Upper lobe of right lung (tissue), 1 donor: ENCODE measurements around the gene TNFRSF6B. TPM values are rescaled to one million over a fixed set of nuclear protein-coding genes. Genes with fewer than 3 reads are reported as not detected.

Experiments
- ATAC-seq: fragments of 200-7000 bp; cut with Tn5 transposase; one replicate; pipeline ENCODE4 v1.9.1; 2020; ENCODE audit warnings: mild to moderate bottlenecking, moderate library complexity
- DNase-seq: peaks from one replicate; pipeline ENCODE4 v3.0.0-alpha.2; 2020
- H3K27ac ChIP-seq: fragments of 200-600 bp; one replicate; pipeline ENCODE4 v1.8.0; 2022
- H3K27me3 ChIP-seq: fragments of 200-600 bp; one replicate; pipeline ENCODE4 v1.8.0; 2022; ENCODE audit warnings: mild to moderate bottlenecking
- H3K36me3 ChIP-seq: fragments of 200-600 bp; one replicate; pipeline ENCODE4 v1.8.0; 2022
- H3K4me1 ChIP-seq: fragments of 200-600 bp; one replicate; pipeline ENCODE4 v1.8.0; 2022
- H3K4me3 ChIP-seq: fragments of 200-600 bp; one replicate; pipeline ENCODE4 v1.8.0; 2022; ENCODE audit warnings: mild to moderate bottlenecking
- H3K9me3 ChIP-seq: fragments of 200-600 bp; one replicate; pipeline ENCODE4 v1.8.0; 2022
- CTCF ChIP-seq: fragments of 200-600 bp; IDR thresholded peaks from one replicate; pipeline ENCODE4 v1.8.0; 2022; ENCODE audit warnings: antibody characterized with exemption
- intact Hi-C: fragments of 100-400 bp; cut with DNase I; formaldehyde crosslinking; loops from one replicate; pipeline ENCODE4 v1.11.0; 2022
- total RNA-seq: library from RNA; stranded (reverse); fragmentation: NEBNext Ultra II Directional; extraction: Animal tissue kit (Norgen Biotek cat#: 25700); gene quantifications from one replicate; pipeline ENCODE4 v1.2.1, GENCODE V29; 2021
- donor health status: DM: no; HTN: yes; CAD: no; lungs with severe emphysema.

TNFRSF6B gene
- total RNA-seq, 1 donor from 2014 or later, result 14.4 TPM

GRCh38 chr20:63745424-63745805 is 49.0 kb downstream of the TNFRSF6B start:
- H3K36me3 ChIP-seq, result peaks cover 26% of the 10 kb centered on the region
- no peak overlapping the region for H3K4me3 ChIP-seq
- ATAC-seq (no peak), DNase-seq (no peak)
- H3K27ac ChIP-seq, result no peak overlapping the region
- H3K27me3 ChIP-seq, result no peaks in the 10 kb centered on the region
- peaks cover 11% of the 10 kb centered on the region for H3K4me1 ChIP-seq
- H3K9me3 ChIP-seq, result no peaks in the 10 kb centered on the region
- intact Hi-C loops, result no loop called here
- TF ChIP-seq CTCF, result no peak

GRCh38 chr20:63745961-63746731 is 49.7 kb downstream of the TNFRSF6B start:
- Histone ChIP-seq H3K27ac (no peak overlapping the region), H3K4me1 (peaks cover 7% of the 10 kb centered on the region), H3K27me3 (no peaks in the 10 kb centered on the region), H3K4me3 (no peak overlapping the region), H3K36me3 (peaks cover 26% of the 10 kb centered on the region), H3K9me3 (no peaks in the 10 kb centered on the region)
- intact Hi-C loops, result no loop called here
- peak; percentile 54 for DNase-seq
- no peak for TF ChIP-seq CTCF
- ATAC-seq, result no peak

GRCh38 chr20:63746751-63747315 is 50.4 kb downstream of the TNFRSF6B start:
- peak; percentile 65 for DNase-seq
- H3K27ac ChIP-seq, result no peak overlapping the region
- peaks cover under 1% of the 10 kb centered on the region for H3K4me1 ChIP-seq
- H3K36me3 ChIP-seq, result peaks cover 22% of the 10 kb centered on the region
- H3K9me3 ChIP-seq, result no peaks in the 10 kb centered on the region
- TF ChIP-seq CTCF, result no peak
- no peak overlapping the region for H3K4me3 ChIP-seq
- intact Hi-C loops, result no loop called here
- ATAC-seq, result no peak
- no peaks in the 10 kb centered on the region for H3K27me3 ChIP-seq

- peaks cover 14% of the 10 kb centered on the region for H3K36me3 ChIP-seq
- H3K27ac ChIP-seq, result no peak overlapping the region
- no peak for ATAC-seq
- H3K27me3 ChIP-seq, result no peaks in the 10 kb centered on the region
- H3K4me3 ChIP-seq, result no peak overlapping the region
- no peaks in the 10 kb centered on the region for H3K9me3 ChIP-seq
- intact Hi-C loops, result no loop called here
- no peak for TF ChIP-seq CTCF
- H3K4me1 ChIP-seq, result no peaks in the 10 kb centered on the region
- DNase-seq, result no peak
Measured at GRCh38 chr20:63747622-63748069, 51.2 kb downstream of the TNFRSF6B start.

Other genes starting within 250 kb of the TNFRSF6B start
- not detected for gene KCNQ2, start 224.0 kb upstream of the TNFRSF6B start, total RNA-seq
- gene EEF1A2, start 197.6 kb upstream of the TNFRSF6B start, total RNA-seq, result 0.67 TPM
- 355 TPM for gene PPDPF, start 175.9 kb upstream of the TNFRSF6B start, total RNA-seq
- 4.9 TPM for gene PTK6, start 159.3 kb upstream of the TNFRSF6B start, total RNA-seq
- not detected for gene SRMS, start 148.9 kb upstream of the TNFRSF6B start, total RNA-seq
- 0.32 TPM for gene FNDC11, start 142.5 kb upstream of the TNFRSF6B start, total RNA-seq
- 53.3 TPM for gene HELZ2, start 122.4 kb upstream of the TNFRSF6B start, total RNA-seq
- gene GMEB2, start 69.6 kb upstream of the TNFRSF6B start, total RNA-seq, result 11.3 TPM
- gene STMN3, start 43.2 kb upstream of the TNFRSF6B start, total RNA-seq, result 12.4 TPM
- gene RTEL1, start 38.3 kb upstream of the TNFRSF6B start, total RNA-seq, result 26.7 TPM
- 49.4 TPM for gene ARFRP1, start 11.3 kb downstream of the TNFRSF6B start, total RNA-seq
- gene ZGPAT, start 11.4 kb downstream of the TNFRSF6B start, total RNA-seq, result 27.6 TPM
- 7.8 TPM for gene LIME1, start 40.0 kb downstream of the TNFRSF6B start, total RNA-seq
- gene SLC2A4RG, start 43.1 kb downstream of the TNFRSF6B start, total RNA-seq, result 64.1 TPM
- gene ZBTB46, start 134.6 kb downstream of the TNFRSF6B start, total RNA-seq, result 19.7 TPM
- not detected for gene ABHD16B, start 164.8 kb downstream of the TNFRSF6B start, total RNA-seq
- gene TPD52L2, start 168.6 kb downstream of the TNFRSF6B start, total RNA-seq, result 81.5 TPM
- 49.8 TPM for gene DNAJC5, start 198.5 kb downstream of the TNFRSF6B start, total RNA-seq